ENCODE results near the gene HS3ST4. TPM values are rescaled to one million over a fixed set of nuclear protein-coding genes. Genes with fewer than 3 reads are reported as not detected.

HS3ST4 gene
- total RNA-seq = not detected
- long read RNA-seq = 0 reads

GRCh38 chr16:25691519-25692091 lies at the start of gene HS3ST4:
Gene HS3ST4, plus strand, starts transcription at chr16:25691959.
- intact Hi-C loops (cut with DNase I) = no loop called here
- ATAC-seq (no peak), DNase-seq (no peak)

DNA sequence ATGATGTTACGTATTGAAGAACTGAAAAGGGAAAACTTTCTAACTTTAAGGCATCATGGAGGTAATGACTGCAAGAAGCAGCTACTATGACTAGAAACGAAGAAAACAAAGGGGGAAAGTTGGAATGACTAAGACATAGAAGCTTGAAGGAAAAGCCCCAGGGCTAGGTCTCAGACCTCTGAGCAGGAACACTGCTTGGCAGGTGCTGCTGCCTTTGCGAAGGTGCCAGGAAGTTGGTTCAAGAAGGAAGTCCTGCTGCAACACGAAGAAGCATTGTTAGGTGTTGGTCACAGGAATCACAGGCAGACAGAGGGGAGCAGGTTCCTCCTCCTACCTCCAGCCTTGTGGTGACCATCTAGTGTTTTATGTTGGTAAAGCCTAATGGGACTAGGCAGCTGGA lies 48.1 kb upstream of the HS3ST4 start:
- ATAC-seq = no peak
- DNase-seq = no peak
- intact Hi-C loops (cut with DNase I) = no loop called here

- ATAC-seq (no peak), DNase-seq (no peak)
- intact Hi-C loops (cut with DNase I) = no loop called here
Measured at GRCh38 chr16:25656639-25657038, 35.1 kb upstream of the HS3ST4 start.

DNA sequence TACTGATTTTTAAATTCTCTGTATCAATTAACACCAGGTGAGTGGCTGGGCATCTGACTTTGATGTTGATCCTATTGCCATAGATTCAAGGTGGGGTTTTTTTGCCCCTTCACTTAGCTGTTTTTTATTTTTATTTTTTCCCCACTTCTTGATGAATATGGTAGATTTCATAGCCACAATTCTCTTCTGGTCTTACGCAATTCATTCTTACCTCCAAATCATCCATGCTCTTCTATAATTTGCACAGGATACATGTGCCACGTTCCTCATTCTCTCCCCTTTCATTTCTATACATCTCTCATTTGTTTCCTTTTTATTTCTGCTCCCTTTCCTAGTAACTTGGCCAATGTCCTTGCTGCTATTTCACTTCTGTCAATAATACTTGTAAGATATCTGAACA lies 14.9 kb upstream of the HS3ST4 start:
- ATAC-seq (no peak), DNase-seq (no peak)
- intact Hi-C loops (cut with DNase I) = no loop called here

DNA sequence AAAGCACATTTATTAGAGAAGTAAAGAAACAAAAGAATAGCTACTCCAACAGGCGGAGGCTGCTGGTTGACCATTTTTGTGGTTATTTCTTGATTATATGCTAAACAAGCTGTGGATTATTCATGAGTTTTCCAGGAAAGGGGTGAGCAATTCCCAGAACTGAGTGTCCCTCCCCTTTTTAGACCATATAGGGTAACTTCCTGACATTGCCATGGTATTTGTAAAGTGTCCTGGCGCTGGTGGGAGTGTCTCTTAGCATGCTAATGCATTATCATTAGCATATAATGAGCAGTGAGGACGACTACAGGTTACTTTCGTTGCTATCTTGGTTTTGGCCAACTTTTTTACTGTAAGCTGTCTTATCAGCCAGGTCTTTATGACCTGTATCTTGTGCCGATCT lies 12.2 kb upstream of the HS3ST4 start:
- no peak for ATAC-seq

GRCh38 chr16:25689137-25689836 lies 2.5 kb upstream of the HS3ST4 start:
- no peak for ATAC-seq
- no peak for DNase-seq
- intact Hi-C loops (cut with DNase I) = no loop called here

More for the DNA sequence above, 12.2 kb upstream of the HS3ST4 start:
- no peak for DNase-seq
- intact Hi-C loops (cut with DNase I) = no loop called here

- DNase-seq (no peak), ATAC-seq (no peak)
- intact Hi-C loops (cut with DNase I) = no loop called here
Measured at GRCh38 chr16:25690552-25691143, 1.1 kb upstream of the HS3ST4 start.

- no peak for DNase-seq
- ATAC-seq = no peak
- intact Hi-C loops (cut with DNase I) = no loop called here
Measured at GRCh38 chr16:25692351-25692741, 587 bp downstream of the HS3ST4 start.

- ATAC-seq (no peak), DNase-seq (no peak)
- intact Hi-C loops (cut with DNase I) = no loop called here
Measured at GRCh38 chr16:25692742-25693508, 1.2 kb downstream of the HS3ST4 start.

GRCh38 chr16:25693631-25694030 lies 1.9 kb downstream of the HS3ST4 start:
- ATAC-seq = no peak
- DNase-seq = no peak
- intact Hi-C loops (cut with DNase I) = no loop called here

GRCh38 chr16:25699069-25699468 lies 7.3 kb downstream of the HS3ST4 start:
- DNase-seq (no peak), ATAC-seq (no peak)
- intact Hi-C loops (cut with DNase I) = no loop called here

- DNase-seq (no peak), ATAC-seq (no peak)
- intact Hi-C loops (cut with DNase I) = no loop called here
Measured at GRCh38 chr16:25700547-25700946, 8.8 kb downstream of the HS3ST4 start.

DNA sequence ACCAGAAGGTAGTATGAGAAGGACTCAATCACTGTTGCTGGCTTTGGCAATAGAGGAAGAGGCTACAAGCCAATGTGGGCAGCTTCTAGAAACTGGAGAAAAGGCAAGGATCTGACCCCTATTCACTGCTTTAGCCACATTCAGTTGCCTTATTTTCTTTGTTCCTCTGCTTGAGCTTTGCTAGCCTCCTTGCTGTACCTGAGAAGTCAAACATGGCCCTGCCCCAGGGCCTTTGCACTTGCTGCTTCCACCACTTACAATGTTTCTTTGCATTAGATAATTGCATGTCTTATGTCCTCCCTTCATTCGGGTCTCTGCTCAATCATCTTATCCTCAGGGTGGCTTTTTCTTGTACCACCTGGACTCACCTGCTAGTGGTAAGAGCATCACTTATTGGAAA lies 15.8 kb downstream of the HS3ST4 start:
- DNase-seq (no peak), ATAC-seq (no peak)
- intact Hi-C loops (cut with DNase I) = no loop called here

DNA sequence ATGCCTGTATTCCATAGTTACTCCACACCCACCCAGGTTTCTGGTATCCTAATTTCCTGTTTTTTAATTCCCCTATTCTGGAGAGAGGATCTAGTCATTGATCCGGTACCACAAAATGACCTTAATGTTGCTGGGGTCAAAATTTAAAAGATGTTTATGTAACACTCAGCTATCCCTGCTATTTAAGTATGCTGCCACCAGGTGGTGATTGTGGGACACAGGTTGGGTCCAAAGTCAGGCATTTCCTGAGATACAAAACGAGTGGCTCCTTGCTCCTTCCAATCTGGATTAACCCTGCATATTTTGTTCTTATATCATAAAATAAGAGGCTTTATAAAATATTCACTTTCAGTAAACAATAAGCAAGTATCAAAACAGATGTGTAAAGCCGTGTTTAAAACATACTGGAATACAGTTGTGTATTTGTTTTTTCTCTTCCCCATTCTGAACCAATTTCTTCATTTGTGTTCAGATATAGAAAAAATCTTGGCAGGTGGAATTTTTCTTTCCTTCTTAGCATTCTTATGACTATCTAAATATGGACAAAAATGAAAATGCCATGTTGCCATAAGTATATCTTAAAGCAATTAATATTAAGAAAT lies 16.3 kb downstream of the HS3ST4 start:
- intact Hi-C loops (cut with DNase I) = no loop called here
- ATAC-seq (no peak), DNase-seq (no peak)

GRCh38 chr16:25709213-25709612 lies 17.5 kb downstream of the HS3ST4 start:
- intact Hi-C loops (cut with DNase I) = no loop called here
- DNase-seq = no peak
- ATAC-seq = no peak

GRCh38 chr16:25713785-25714570 lies 22.2 kb downstream of the HS3ST4 start:
- intact Hi-C loops (cut with DNase I) = no loop called here
- ATAC-seq (no peak), DNase-seq (no peak)

- ATAC-seq (no peak), DNase-seq (no peak)
- intact Hi-C loops (cut with DNase I) = no loop called here
Measured at GRCh38 chr16:25716186-25716585, 24.4 kb downstream of the HS3ST4 start.

- intact Hi-C loops (cut with DNase I) = no loop called here
- DNase-seq (no peak), ATAC-seq (no peak)
Measured at GRCh38 chr16:25721439-25721838, 29.7 kb downstream of the HS3ST4 start.

All from left cardiac atrium (tissue), 4 donors.